Pons (tissue), 1 donor: ENCODE data around the gene STAC2.
"Not testable (repeated sequence)": the region's sequence is repeated elsewhere in the genome, so short reads cannot be mapped to it uniquely, and the experiment has no call there.

Experiments used
- DNase-seq: peaks from one replicate; pipeline ENCODE4 v3.0.0-alpha.2; 2016; ENCODE audit warnings: low spot score

The STAC2 gene

GRCh38 chr17:39225308-39225958, at the start of gene STAC2:
TSS of gene STAC2 (minus strand) at chr17:39225945. CDS start at chr17:39225502, 443 bp downstream.
- DNase-seq: no peak

- no peak for DNase-seq
Measured at GRCh38 chr17:39271546-39271945, 45.8 kb upstream of the STAC2 start.

GRCh38 chr17:39270923-39271322, 45.2 kb upstream of the STAC2 start:
- DNase-seq: peak; percentile 26

GRCh38 chr17:39264119-39264518, 38.4 kb upstream of the STAC2 start:
- peak; percentile 26 for DNase-seq

- DNase-seq: no peak
Measured at GRCh38 chr17:39261286-39261685, 35.5 kb upstream of the STAC2 start.

GRCh38 chr17:39252788-39253460, 27.2 kb upstream of the STAC2 start:
- no peak for DNase-seq

GRCh38 chr17:39251997-39252396, 26.3 kb upstream of the STAC2 start:
- DNase-seq: no peak

- DNase-seq: not testable (repeated sequence)
Measured at GRCh38 chr17:39250076-39250475, 24.3 kb upstream of the STAC2 start.

GRCh38 chr17:39246274-39246673, 20.5 kb upstream of the STAC2 start:
- DNase-seq: no peak

- peak; percentile 76 for DNase-seq
Measured at GRCh38 chr17:39244600-39245570, 19.1 kb upstream of the STAC2 start.

- DNase-seq: no peak
Measured at GRCh38 chr17:39244016-39244599, 18.4 kb upstream of the STAC2 start.

- no peak for DNase-seq
Measured at GRCh38 chr17:39243155-39243554, 17.4 kb upstream of the STAC2 start.

- no peak for DNase-seq
Measured at GRCh38 chr17:39240631-39241030, 14.9 kb upstream of the STAC2 start.

- DNase-seq: no peak
Measured at GRCh38 chr17:39239640-39240314, 14.0 kb upstream of the STAC2 start.

GRCh38 chr17:39238311-39238972, 12.7 kb upstream of the STAC2 start:
- no peak for DNase-seq

GRCh38 chr17:39237586-39237985, 11.8 kb upstream of the STAC2 start:
- no peak for DNase-seq

GRCh38 chr17:39236981-39237441, 11.3 kb upstream of the STAC2 start:
- no peak for DNase-seq

GRCh38 chr17:39236450-39236927, 10.7 kb upstream of the STAC2 start:
- no peak for DNase-seq

- no peak for DNase-seq
Measured at GRCh38 chr17:39235555-39236449, 10.1 kb upstream of the STAC2 start.
